HG03159 (cell line): Measurements from ENCODE around the gene TPSG1.
"Not testable (repeated sequence)": the region's sequence is repeated elsewhere in the genome, so short reads cannot be mapped to it uniquely, and the experiment has no call there.

Experiments used
- ATAC-seq: cut with Tn5 transposase; IDR thresholded peaks from one replicate; pipeline ENCODE4 v1.9.1; 2021; ENCODE audit warnings: mild to moderate bottlenecking, moderate library complexity; ENCODE audit not compliant: unreplicated experiment

TPSG1 gene

GRCh38 chr16:1232049-1232748 is 7.1 kb upstream of the TPSG1 start:
- ATAC-seq = not testable (repeated sequence)

- ATAC-seq = not testable (repeated sequence)
Observed at GRCh38 chr16:1231301-1231700, 6.2 kb upstream of the TPSG1 start.

- not testable (repeated sequence) for ATAC-seq
Observed at GRCh38 chr16:1230471-1231212, 5.6 kb upstream of the TPSG1 start.

- ATAC-seq = not testable (repeated sequence)
Observed at GRCh38 chr16:1230084-1230470, 5.0 kb upstream of the TPSG1 start, which contains the start of gene TPSB2. TPSB2 (minus strand) TSS chr16:1230184; CDS start chr16:1229951, 233 bp downstream.

GRCh38 chr16:1229476-1229875 is 4.4 kb upstream of the TPSG1 start:
- not testable (repeated sequence) for ATAC-seq

- not testable (repeated sequence) for ATAC-seq
Observed at GRCh38 chr16:1228227-1228626, 3.2 kb upstream of the TPSG1 start.

- ATAC-seq = not testable (repeated sequence)
Observed at GRCh38 chr16:1226692-1227091, 1.6 kb upstream of the TPSG1 start.

- not testable (repeated sequence) for ATAC-seq
Observed at GRCh38 chr16:1225728-1226311, 752 bp upstream of the TPSG1 start.

GRCh38 chr16:1224558-1224957 is 510 bp downstream of the TPSG1 start:
- no peak for ATAC-seq

GRCh38 chr16:1223355-1224214 is 1.5 kb downstream of the TPSG1 start:
- no peak for ATAC-seq

- no peak for ATAC-seq
Observed at GRCh38 chr16:1222553-1223354, 2.3 kb downstream of the TPSG1 start.

- no peak for ATAC-seq
Observed at GRCh38 chr16:1221628-1222552, 3.2 kb downstream of the TPSG1 start.

- ATAC-seq = no peak
Observed at GRCh38 chr16:1220841-1221627, 4.0 kb downstream of the TPSG1 start.

GRCh38 chr16:1220098-1220728 is 4.9 kb downstream of the TPSG1 start:
- ATAC-seq = no peak

GRCh38 chr16:1218930-1219611 is 6.0 kb downstream of the TPSG1 start:
- no peak for ATAC-seq

- no peak for ATAC-seq
Observed at GRCh38 chr16:1218061-1218929, 6.8 kb downstream of the TPSG1 start.
